ENCODE data around the gene RPA3. TPM values are rescaled to one million over a fixed set of nuclear protein-coding genes. Genes with fewer than 3 reads are reported as not detected.

The RPA3 gene
- total and polyA plus RNA-seq, 2 donors from 2014 or later: 33.7 to 59.4 TPM

DNA sequence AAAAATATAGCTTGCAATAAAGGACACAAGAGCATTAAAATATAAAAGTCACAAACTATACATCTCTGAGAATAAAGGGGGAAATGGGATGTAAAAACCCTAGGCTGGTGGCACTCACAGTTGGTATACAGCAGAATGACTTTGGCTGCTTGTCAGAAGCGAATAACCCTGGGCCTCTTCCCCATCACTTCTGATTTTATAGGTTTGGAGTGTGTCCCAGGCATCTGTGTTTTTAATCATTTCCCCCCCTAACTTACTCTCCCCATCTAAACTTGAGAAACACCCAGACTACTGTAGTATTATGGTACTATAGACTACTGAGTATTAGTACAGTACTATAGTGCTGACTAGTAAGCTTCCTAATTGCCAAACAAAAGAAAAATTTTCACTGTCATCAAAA, 1.8 kb upstream of the RPA3 start:
- no peak for DNase-seq
- Histone ChIP-seq H3K4me1 (ENCODE audit: control insufficient read depth in 2 of 3, insufficient read depth in 2 of 3, low read depth in 1 of 3, low read length in 3 of 3) (no peaks in the 10 kb centered on the region), H3K9me3 (ENCODE audit: control insufficient read depth in 2 of 3, insufficient read depth in 1 of 3, low read length in 3 of 3) (no peaks in the 10 kb centered on the region), H3K9ac (ENCODE audit: low read length in 3 of 3) (no peak overlapping the region), H3K4me3 (ENCODE audit: low read length in 3 of 3) (no peak overlapping the region), H3K27me3 (ENCODE audit: control insufficient read depth, insufficient read depth, low read length) (no peaks in the 10 kb centered on the region), H3K36me3 (ENCODE audit: control insufficient read depth in 2 of 3, insufficient read depth in 3 of 3, low read length in 3 of 3) (no peaks in the 10 kb centered on the region), H3K27ac (ENCODE audit: low read depth in 2 of 2, low read length in 2 of 2) (no peak overlapping the region)
- intact Hi-C loops (cut with DNase I): no loop called here
- FAIRE-seq: no peak
- TF ChIP-seq, protein P1, sequence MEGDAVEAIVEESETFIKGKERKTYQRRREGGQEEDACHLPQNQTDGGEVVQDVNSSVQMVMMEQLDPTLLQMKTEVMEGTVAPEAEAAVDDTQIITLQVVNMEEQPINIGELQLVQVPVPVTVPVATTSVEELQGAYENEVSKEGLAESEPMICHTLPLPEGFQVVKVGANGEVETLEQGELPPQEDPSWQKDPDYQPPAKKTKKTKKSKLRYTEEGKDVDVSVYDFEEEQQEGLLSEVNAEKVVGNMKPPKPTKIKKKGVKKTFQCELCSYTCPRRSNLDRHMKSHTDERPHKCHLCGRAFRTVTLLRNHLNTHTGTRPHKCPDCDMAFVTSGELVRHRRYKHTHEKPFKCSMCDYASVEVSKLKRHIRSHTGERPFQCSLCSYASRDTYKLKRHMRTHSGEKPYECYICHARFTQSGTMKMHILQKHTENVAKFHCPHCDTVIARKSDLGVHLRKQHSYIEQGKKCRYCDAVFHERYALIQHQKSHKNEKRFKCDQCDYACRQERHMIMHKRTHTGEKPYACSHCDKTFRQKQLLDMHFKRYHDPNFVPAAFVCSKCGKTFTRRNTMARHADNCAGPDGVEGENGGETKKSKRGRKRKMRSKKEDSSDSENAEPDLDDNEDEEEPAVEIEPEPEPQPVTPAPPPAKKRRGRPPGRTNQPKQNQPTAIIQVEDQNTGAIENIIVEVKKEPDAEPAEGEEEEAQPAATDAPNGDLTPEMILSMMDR (IDR thresholded peaks at IDR 0.05; ENCODE audit: borderline replicate concordance, extremely low read depth, insufficient read depth): no peak

DNA sequence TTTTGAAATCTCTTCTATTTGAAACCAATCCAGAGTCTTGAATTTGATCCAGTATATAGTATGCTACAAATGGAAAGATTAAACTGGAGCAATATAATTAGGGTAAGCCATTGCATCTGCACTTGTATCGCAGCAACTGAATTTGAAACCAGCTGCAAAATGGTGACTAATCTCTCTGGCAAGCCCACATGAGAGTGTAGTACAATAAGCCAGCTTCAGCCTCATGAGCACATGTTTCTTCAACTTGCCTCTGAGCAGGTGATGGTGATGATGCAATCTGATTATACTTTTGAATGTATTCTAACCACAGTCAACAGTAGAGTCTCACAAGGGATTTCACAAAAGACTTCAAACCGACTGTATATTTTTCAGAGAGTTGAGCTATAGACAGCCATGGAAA, 829 bp upstream of the RPA3 start:
- no peak for DNase-seq
- Histone ChIP-seq H3K27ac (ENCODE audit: low read depth in 2 of 2, low read length in 2 of 2) (no peak overlapping the region), H3K36me3 (ENCODE audit: control insufficient read depth in 2 of 3, insufficient read depth in 3 of 3, low read length in 3 of 3) (no peaks in the 10 kb centered on the region), H3K27me3 (ENCODE audit: control insufficient read depth, insufficient read depth, low read length) (no peaks in the 10 kb centered on the region), H3K4me1 (ENCODE audit: control insufficient read depth in 2 of 3, insufficient read depth in 2 of 3, low read depth in 1 of 3, low read length in 3 of 3) (no peaks in the 10 kb centered on the region), H3K9ac (ENCODE audit: low read length in 3 of 3) (no peak overlapping the region), H3K4me3 (ENCODE audit: low read length in 3 of 3) (no peak overlapping the region), H3K9me3 (ENCODE audit: control insufficient read depth in 2 of 3, insufficient read depth in 1 of 3, low read length in 3 of 3) (no peaks in the 10 kb centered on the region)
- TF ChIP-seq, protein P1 (IDR thresholded peaks at IDR 0.05; ENCODE audit: borderline replicate concordance, extremely low read depth, insufficient read depth): no peak
- intact Hi-C loops (cut with DNase I): no loop called here
- no peak for FAIRE-seq

DNA sequence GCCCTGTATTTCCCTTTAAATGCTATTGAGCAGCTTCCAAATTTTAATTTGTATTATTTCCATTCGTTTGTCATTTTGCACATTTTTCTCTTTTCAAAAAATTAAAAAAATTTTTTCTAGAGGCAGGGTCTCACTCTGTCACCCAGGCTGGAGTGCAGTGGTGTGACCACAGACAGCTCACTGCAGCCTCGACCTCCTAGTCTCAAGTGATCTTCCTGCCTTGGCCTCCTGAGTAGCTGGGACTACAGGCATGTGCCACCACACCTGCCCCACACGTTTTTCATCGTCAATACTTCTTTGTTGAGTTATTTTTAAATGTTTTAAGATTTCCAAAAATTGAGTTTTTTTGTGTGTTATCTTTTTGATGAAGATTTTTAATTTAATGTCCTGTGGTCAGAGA, 4.7 kb downstream of the RPA3 start:
- DNase-seq: no peak
- Histone ChIP-seq H3K9ac (ENCODE audit: low read length in 3 of 3) (no peak overlapping the region), H3K9me3 (ENCODE audit: control insufficient read depth in 2 of 3, insufficient read depth in 1 of 3, low read length in 3 of 3) (no peaks in the 10 kb centered on the region), H3K27me3 (ENCODE audit: control insufficient read depth, insufficient read depth, low read length) (no peaks in the 10 kb centered on the region), H3K36me3 (ENCODE audit: control insufficient read depth in 2 of 3, insufficient read depth in 3 of 3, low read length in 3 of 3) (no peaks in the 10 kb centered on the region), H3K27ac (ENCODE audit: low read depth in 2 of 2, low read length in 2 of 2) (no peak overlapping the region), H3K4me1 (ENCODE audit: control insufficient read depth in 2 of 3, insufficient read depth in 2 of 3, low read depth in 1 of 3, low read length in 3 of 3) (no peaks in the 10 kb centered on the region), H3K4me3 (ENCODE audit: low read length in 3 of 3) (no peak overlapping the region)
- intact Hi-C loops (cut with DNase I): no loop called here
- TF ChIP-seq, protein P1 (IDR thresholded peaks at IDR 0.05; ENCODE audit: borderline replicate concordance, extremely low read depth, insufficient read depth): no peak
- no peak for FAIRE-seq

GRCh38 chr7:7710469-7710868, 7.9 kb downstream of the RPA3 start:
- Histone ChIP-seq H3K9me3 (ENCODE audit: control insufficient read depth in 2 of 3, insufficient read depth in 1 of 3, low read length in 3 of 3) (no peaks in the 10 kb centered on the region), H3K9ac (ENCODE audit: low read length in 3 of 3) (no peak overlapping the region), H3K4me1 (ENCODE audit: control insufficient read depth in 2 of 3, insufficient read depth in 2 of 3, low read depth in 1 of 3, low read length in 3 of 3) (no peaks in the 10 kb centered on the region), H3K27ac (ENCODE audit: low read depth in 2 of 2, low read length in 2 of 2) (no peak overlapping the region), H3K4me3 (ENCODE audit: low read length in 3 of 3) (no peak overlapping the region), H3K27me3 (ENCODE audit: control insufficient read depth, insufficient read depth, low read length) (no peaks in the 10 kb centered on the region), H3K36me3 (ENCODE audit: control insufficient read depth in 2 of 3, insufficient read depth in 3 of 3, low read length in 3 of 3) (no peaks in the 10 kb centered on the region)
- TF ChIP-seq, protein P1 (IDR thresholded peaks at IDR 0.05; ENCODE audit: borderline replicate concordance, extremely low read depth, insufficient read depth): no peak
- no peak for FAIRE-seq
- DNase-seq: no peak
- intact Hi-C loops (cut with DNase I): no loop called here

Measured in kidney (tissue), 14 donors.